ENCODE data around the gene NKTR.

Gene NKTR

DNA sequence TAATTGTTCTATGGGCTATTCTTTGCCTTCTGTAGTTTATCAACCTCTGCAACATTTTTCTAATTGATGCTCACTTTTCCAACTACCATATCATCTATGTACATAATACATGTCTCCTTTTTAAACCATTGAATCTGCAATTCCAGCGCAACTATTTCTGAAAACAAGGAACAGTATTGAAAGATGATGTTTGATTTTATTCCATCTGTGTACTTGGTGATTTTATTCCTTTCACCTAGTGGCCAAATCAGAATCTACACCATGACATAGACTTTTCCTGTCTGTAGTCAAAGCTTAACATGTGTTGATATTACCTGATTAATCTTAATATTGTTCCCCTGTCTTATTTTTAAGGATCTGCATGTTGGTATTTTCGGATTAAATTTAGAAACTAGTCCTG, 13.0 kb downstream of the NKTR start:
- Mint-ChIP-seq H3K9me3 (no peaks in the 10 kb centered on the region), H3K4me1 (peaks cover 78% of the 10 kb centered on the region), H3K27me3 (no peaks in the 10 kb centered on the region), H3K4me3 (peak overlapping the region; percentile 1), H3K36me3 (peaks cover 14% of the 10 kb centered on the region), H3K27ac (peak overlapping the region; percentile 27)

DNA sequence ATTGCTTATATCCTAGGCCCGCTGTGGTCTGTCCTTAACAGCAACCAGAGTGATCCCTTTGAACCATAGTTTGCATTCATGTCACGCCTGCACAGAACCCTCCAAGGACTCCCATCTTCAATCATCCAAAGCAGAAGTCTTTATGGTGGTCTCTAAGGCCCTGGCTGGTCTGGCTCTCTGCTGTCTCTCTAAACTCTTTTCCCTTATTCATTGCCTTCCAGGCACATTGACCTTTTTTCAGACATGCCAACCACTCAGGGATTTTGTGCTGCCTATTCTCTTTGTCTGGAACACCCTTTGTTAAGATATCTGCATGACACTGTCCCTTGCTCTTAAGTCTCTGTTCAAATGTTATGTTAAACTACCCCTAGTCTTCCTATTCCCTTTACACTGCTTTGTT, 31.1 kb downstream of the NKTR start:
- Mint-ChIP-seq H3K9me3 (no peaks in the 10 kb centered on the region), H3K27me3 (no peaks in the 10 kb centered on the region), H3K27ac (peak overlapping the region; percentile 26), H3K4me3 (no peak overlapping the region), H3K36me3 (peaks cover 15% of the 10 kb centered on the region), H3K4me1 (peaks cover 19% of the 10 kb centered on the region)

DNA sequence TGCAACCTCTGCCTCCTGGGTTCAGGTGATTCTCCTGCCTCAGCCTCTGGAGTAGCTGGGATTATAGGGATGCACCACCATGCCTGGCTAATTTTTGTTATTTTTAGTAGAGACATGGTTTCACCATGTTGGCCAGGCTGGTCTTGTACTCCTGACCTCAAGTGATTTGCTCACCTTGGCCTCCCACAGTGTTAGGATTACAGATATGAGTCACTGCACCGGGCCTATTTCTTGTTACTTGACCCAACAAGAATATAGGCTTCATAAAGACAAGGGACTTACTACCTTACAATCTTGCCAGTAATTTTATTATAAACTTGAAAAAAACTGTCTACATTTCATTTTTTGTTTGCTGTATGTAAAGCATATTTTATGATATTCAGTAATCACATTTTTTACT, 31.7 kb downstream of the NKTR start:
- H3K27ac Mint-ChIP-seq: no peak overlapping the region
- H3K9me3 Mint-ChIP-seq: no peaks in the 10 kb centered on the region
- peaks cover 15% of the 10 kb centered on the region for H3K36me3 Mint-ChIP-seq
- no peaks in the 10 kb centered on the region for H3K27me3 Mint-ChIP-seq
- no peak overlapping the region for H3K4me3 Mint-ChIP-seq
- peaks cover 17% of the 10 kb centered on the region for H3K4me1 Mint-ChIP-seq

DNA sequence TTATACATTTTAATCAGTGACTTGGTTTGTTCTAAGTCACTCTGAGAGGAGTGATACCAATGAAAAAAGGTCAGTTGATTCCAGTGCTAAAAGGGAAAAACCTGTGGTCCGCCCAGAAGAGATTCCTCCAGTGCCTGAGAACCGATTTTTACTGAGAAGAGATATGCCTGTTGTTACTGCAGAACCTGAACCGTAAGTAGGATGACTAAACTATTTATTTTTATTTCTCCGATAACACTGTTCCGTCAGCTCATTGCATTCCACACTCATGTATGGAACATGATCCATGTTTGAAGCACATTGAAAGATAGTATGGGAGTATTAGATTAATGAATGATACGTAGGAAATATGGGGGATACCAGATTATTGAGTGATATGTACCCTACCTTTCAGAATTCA, 33.1 kb downstream of the NKTR start:
- H3K9me3 Mint-ChIP-seq: no peaks in the 10 kb centered on the region
- no peaks in the 10 kb centered on the region for H3K27me3 Mint-ChIP-seq

DNA sequence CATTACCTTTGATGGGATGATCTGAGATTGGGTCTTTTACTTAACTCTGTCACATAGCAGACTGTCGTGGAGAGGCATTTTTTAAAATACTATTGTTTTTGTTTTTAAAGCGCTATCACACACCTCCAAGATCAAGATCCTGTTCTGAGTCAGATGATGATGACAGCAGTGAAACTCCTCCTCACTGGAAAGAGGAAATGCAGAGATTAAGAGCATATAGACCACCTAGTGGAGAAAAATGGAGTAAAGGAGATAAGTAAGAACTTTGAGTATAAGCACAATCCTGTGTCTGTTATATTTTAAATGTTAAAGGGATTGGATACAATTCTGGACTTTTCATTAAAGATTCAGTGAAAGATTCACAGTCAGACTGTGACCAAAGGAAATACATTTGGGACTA, 34.6 kb downstream of the NKTR start:
- Mint-ChIP-seq H3K27me3 (no peaks in the 10 kb centered on the region), H3K4me3 (no peak overlapping the region), H3K9me3 (no peaks in the 10 kb centered on the region)

More for the DNA sequence above, 33.1 kb downstream of the NKTR start:
- Mint-ChIP-seq H3K27ac (peak overlapping the region; percentile 53), H3K4me3 (no peak overlapping the region), H3K36me3 (peaks cover 15% of the 10 kb centered on the region), H3K4me1 (peaks cover 14% of the 10 kb centered on the region)

DNA sequence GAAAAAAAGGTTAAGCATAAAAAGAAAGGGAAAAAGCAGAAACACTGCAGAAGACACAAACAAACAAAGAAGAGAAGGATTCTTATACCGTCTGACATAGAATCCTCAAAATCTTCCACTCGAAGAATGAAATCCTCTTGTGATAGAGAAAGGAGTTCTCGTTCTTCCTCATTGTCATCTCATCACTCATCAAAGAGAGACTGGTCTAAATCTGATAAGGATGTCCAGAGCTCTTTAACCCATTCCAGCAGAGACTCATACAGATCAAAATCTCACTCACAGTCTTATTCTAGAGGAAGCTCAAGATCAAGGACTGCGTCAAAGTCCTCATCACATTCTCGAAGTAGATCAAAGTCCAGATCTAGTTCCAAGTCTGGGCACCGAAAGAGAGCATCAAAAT, 36.5 kb downstream of the NKTR start:
- H3K9me3 Mint-ChIP-seq: no peaks in the 10 kb centered on the region
- no peak overlapping the region for H3K4me3 Mint-ChIP-seq
- H3K27me3 Mint-ChIP-seq: no peaks in the 10 kb centered on the region
- H3K36me3 Mint-ChIP-seq: peaks cover 14% of the 10 kb centered on the region
- no peak overlapping the region for H3K27ac Mint-ChIP-seq
- peaks cover 20% of the 10 kb centered on the region for H3K4me1 Mint-ChIP-seq

More for the DNA sequence above, 34.6 kb downstream of the NKTR start:
- Mint-ChIP-seq H3K27ac (peak overlapping the region; percentile 76), H3K4me1 (peaks cover 9% of the 10 kb centered on the region), H3K36me3 (peaks cover 15% of the 10 kb centered on the region)

DNA sequence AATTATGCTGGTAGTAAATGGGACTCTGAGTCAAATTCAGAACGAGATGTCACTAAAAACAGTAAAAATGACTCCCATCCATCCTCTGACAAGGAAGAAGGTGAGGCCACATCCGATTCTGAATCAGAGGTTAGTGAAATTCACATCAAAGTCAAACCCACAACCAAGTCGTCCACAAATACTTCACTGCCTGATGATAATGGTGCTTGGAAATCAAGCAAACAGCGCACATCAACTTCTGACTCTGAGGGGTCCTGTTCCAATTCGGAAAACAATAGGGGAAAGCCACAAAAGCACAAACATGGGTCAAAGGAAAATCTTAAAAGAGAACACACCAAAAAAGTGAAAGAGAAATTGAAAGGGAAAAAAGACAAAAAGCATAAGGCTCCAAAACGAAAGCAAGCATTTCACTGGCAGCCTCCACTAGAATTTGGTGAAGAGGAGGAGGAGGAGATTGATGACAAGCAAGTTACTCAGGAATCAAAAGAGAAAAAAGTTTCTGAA, 37.9 kb downstream of the NKTR start:
- Mint-ChIP-seq H3K4me1 (peaks cover 24% of the 10 kb centered on the region), H3K36me3 (peaks cover 19% of the 10 kb centered on the region), H3K4me3 (no peak overlapping the region), H3K27me3 (no peaks in the 10 kb centered on the region), H3K27ac (no peak overlapping the region), H3K9me3 (no peaks in the 10 kb centered on the region)

DNA sequence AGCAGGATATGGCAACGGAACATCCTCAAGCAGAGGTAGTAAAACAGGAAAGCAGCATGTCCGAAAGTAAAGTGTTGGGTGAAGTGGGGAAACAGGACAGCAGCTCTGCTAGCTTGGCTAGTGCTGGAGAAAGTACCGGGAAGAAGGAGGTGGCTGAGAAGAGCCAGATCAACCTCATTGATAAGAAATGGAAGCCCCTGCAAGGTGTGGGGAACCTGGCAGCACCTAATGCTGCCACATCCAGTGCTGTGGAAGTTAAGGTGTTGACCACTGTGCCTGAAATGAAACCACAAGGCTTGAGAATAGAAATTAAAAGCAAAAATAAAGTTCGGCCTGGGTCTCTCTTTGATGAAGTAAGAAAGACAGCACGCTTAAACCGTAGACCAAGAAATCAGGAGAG, 38.7 kb downstream of the NKTR start:
- Mint-ChIP-seq H3K27me3 (no peaks in the 10 kb centered on the region), H3K4me1 (peaks cover 20% of the 10 kb centered on the region), H3K36me3 (peaks cover 18% of the 10 kb centered on the region), H3K9me3 (no peaks in the 10 kb centered on the region), H3K4me3 (no peak overlapping the region), H3K27ac (no peak overlapping the region)

DNA sequence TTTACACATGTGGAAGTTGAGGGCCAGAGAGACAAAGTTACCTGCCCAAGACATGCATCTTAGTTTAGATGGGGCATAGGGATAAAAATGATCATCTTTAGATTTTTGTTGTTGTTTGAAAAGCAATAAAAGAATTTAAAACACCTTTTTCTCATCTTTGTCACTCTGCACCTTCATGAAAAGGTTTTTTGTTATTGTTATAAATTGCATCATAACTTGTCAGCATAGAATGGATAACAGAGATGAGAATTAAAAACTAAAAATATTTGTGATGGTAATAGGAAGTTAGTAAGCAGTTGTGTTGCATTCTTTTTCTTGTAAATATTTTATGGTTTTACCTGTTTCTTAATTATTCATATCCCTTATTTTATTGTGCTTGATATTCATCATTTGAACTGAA, 39.6 kb downstream of the NKTR start:
- Mint-ChIP-seq H3K36me3 (peaks cover 19% of the 10 kb centered on the region), H3K27me3 (no peaks in the 10 kb centered on the region), H3K4me3 (no peak overlapping the region), H3K27ac (no peak overlapping the region), H3K4me1 (peaks cover 18% of the 10 kb centered on the region), H3K9me3 (no peaks in the 10 kb centered on the region)

DNA sequence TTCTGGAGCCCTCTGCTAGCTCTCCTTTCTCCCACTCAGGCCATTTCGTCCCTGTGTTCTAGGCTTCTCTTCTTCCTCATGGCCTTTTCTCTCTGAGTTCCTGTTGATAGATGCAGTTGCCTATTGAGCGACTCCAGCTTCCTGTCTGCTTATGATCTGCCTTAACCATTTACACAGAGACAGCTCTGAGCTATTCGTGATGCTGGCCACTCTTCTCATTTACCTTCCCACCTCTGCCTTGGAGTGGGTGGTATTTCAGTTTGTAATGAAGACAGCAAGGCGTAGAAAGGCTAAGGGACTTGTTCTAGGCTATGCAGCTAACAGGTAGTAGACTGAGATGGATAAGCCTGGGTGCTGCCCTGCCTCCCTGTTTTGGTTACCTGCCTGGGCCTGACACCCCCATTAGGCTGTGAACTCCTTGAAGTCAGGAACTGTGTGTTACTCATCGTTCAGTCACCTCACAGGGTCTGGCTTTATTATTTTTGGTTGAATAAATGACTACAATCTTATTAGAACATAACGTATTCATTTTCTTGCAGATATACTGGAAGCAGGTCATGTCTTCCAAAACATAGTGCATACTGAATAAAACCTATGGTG, 40.4 kb downstream of the NKTR start:
- H3K9me3 Mint-ChIP-seq: no peaks in the 10 kb centered on the region
- H3K4me1 Mint-ChIP-seq: peaks cover 15% of the 10 kb centered on the region
- peaks cover 18% of the 10 kb centered on the region for H3K36me3 Mint-ChIP-seq
- H3K27me3 Mint-ChIP-seq: no peaks in the 10 kb centered on the region
- peak overlapping the region; percentile 73 for H3K4me3 Mint-ChIP-seq
- H3K27ac Mint-ChIP-seq: no peak overlapping the region

DNA sequence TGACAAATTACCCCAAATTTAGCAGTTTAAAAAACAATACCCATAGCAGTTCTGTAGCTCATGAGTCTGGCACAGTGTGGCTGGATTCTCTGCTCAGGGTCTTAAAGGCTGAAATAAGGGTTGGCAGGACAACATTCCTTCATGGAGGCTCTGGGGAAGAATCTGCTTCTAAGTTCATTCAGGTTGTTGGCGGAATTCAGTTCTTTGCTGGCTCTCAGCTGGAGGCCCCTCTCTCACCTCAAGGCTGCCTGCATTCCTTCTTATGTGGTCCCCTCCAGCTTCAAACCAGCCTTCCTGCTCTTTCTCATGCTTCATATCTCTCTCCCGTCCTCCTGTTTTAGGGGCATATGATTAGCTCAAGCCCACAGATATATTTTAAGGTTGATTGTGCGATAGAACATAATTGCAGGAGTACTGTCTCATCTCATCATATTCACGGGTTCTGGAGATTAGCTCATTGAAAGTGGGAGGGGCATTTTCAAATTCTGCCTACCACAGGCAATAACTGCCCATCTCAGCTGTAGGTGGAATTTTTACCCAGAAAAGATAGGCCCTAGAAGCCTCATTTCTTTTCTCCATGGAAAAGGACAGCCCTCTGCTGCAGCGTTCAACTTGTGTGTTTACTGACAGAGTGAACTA, 47.5 kb downstream of the NKTR start:
- Mint-ChIP-seq H3K9me3 (no peaks in the 10 kb centered on the region), H3K27me3 (no peaks in the 10 kb centered on the region), H3K4me1 (peaks cover 12% of the 10 kb centered on the region), H3K36me3 (peaks cover 11% of the 10 kb centered on the region), H3K27ac (peak overlapping the region; percentile 47), H3K4me3 (no peak overlapping the region)

DNA sequence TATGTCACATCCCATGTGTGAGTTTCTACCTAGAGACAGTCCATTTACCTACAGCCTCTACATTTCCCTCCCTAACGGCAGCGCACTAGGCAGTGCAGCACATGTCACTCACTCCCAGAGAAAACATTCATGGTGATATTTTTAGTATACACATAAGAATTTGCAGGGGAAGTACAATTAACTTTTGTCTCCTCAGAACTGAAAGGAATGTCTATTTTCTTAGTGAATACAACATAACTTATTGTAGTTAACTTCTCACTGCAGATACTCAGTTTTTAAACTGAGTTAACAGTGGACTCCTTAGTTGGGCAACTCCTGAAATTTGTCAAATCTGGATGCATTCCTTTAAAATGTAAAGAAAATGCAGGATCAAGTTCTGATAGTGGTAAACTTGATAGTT, 48.5 kb downstream of the NKTR start:
- Mint-ChIP-seq H3K4me3 (no peak overlapping the region), H3K4me1 (peaks cover 16% of the 10 kb centered on the region), H3K27me3 (no peaks in the 10 kb centered on the region), H3K9me3 (no peaks in the 10 kb centered on the region), H3K27ac (no peak overlapping the region), H3K36me3 (peaks cover 9% of the 10 kb centered on the region)

DNA sequence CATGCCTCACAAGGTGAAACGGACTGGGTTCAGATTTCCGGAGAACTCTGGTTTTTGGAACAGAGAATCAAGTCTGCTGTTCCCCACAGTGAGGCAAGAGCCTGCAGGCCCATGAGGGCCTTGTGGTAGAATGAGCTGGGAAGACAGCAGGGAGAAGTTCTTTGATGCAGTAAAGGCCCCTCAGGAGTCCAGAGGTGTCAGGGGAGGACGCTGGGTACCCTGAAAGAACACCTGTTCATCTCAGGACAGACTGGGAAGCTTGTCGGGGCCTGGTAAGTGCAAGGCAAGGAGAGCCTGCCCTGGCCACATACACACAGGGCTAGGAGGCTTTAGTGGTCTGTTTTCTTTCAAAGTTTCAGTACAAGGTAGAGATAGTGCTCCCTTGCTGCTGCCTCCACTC, 49.3 kb downstream of the NKTR start:
- peak overlapping the region; percentile 41 for H3K27ac Mint-ChIP-seq

DNA sequence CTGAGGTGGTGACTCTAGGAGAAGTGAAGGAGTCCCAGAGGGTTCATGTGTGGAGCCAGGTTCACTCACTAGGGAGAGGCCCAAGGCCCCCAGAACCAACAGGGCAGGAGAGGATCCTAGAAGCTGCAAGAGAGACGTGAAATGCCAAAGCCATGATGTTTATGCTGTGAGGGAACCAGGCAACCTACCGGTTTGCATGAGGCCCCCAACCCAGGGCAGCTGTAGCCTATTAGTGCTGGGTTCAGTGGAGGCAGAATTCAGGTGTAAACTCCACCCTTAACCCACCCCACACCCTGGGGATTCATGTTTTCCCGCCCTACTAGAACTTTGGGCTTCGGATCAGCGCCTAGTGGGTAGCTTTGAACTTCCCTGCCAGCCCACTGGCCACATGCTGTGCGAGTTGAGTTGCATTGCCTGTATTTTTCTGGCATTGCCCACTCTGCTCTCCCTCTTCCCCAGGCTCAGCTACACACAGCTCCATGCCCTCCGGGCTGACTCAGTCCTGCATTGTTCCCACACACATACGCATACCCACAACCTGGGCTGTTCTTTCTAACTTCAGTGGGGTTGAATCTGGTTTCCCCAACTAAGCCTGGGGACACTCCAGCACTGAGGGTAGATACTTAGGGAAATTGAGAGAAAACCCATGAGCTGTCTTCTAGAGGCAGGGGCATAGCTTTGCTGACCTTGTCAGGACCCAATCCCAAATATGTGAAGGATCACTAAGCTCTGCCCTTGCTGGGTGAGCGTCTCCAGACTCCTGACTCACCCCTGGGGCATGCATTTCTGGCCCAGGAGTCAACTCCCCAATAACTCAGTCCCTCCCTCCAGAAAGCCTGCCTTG, 51.0 kb downstream of the NKTR start:
- Mint-ChIP-seq H3K9me3 (no peaks in the 10 kb centered on the region), H3K36me3 (peaks cover 5% of the 10 kb centered on the region), H3K27me3 (no peaks in the 10 kb centered on the region), H3K4me1 (peaks cover 16% of the 10 kb centered on the region), H3K27ac (peak overlapping the region; percentile 64), H3K4me3 (no peak overlapping the region)

More for the DNA sequence above, 49.3 kb downstream of the NKTR start:
- H3K36me3 Mint-ChIP-seq: peaks cover 5% of the 10 kb centered on the region
- H3K4me3 Mint-ChIP-seq: no peak overlapping the region
- no peaks in the 10 kb centered on the region for H3K9me3 Mint-ChIP-seq
- H3K27me3 Mint-ChIP-seq: no peaks in the 10 kb centered on the region
- peaks cover 16% of the 10 kb centered on the region for H3K4me1 Mint-ChIP-seq

DNA sequence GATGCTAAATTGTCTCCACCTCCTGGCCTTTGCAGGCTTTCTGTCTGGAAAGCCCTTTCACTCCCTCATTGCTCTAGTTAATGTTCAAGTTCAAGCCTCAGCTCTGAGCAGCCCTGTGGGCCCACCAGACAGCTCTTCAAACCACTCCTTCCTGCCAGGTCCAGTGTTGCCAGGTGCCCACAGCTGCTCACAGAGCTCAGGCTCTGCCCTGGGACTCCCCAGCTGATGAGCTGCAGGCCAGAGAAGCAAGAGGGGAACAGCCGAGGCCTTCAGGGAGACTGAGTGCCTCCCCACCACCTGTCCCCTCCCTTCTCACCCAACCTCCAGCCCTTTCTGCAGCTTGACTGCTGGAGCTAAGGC, 51.7 kb downstream of the NKTR start:
- Mint-ChIP-seq H3K36me3 (peaks cover 3% of the 10 kb centered on the region), H3K27ac (no peak overlapping the region), H3K4me3 (no peak overlapping the region), H3K4me1 (peaks cover 10% of the 10 kb centered on the region), H3K27me3 (no peaks in the 10 kb centered on the region), H3K9me3 (no peaks in the 10 kb centered on the region)
